Stimulated activated CD8-positive, alpha-beta memory T cell treated with anti-CD3 and anti-CD28 coated beads, Interleukin-15, amount 100 ng/mL, for 48 hours (primary cell): ENCODE measurements around the gene CLP1.
"Not testable (repeated sequence)": the region's sequence is repeated elsewhere in the genome, so short reads cannot be mapped to it uniquely, and the experiment has no call there.

ENCODE experiments used
- DNase-seq, 2 donors: peaks; one replicate each; pipeline ENCODE4 v3.0.0-alpha.2; 2020; ENCODE audit warnings: low read depth in 2 of 2

The CLP1 gene

GRCh38 chr11:57641011-57641807 lies 16.4 kb upstream of the CLP1 start:
- no peak for DNase-seq

- DNase-seq: no peak
These were observed 13.8 kb upstream of the CLP1 start for GRCh38 chr11:57643802-57644201.

GRCh38 chr11:57644748-57645688 lies 12.5 kb upstream of the CLP1 start:
- DNase-seq: peak; percentile 73 to 74

GRCh38 chr11:57645689-57646085 lies 11.9 kb upstream of the CLP1 start:
- DNase-seq: no peak

- DNase-seq: no peak
These were observed 11.3 kb upstream of the CLP1 start for GRCh38 chr11:57646194-57646798.

- no peak for DNase-seq
These were observed 10.7 kb upstream of the CLP1 start for GRCh38 chr11:57646799-57647303.

- no peak for DNase-seq
These were observed 10.2 kb upstream of the CLP1 start for GRCh38 chr11:57647372-57647771.

GRCh38 chr11:57647960-57648800 lies 9.4 kb upstream of the CLP1 start:
- DNase-seq: no peak

- no peak for DNase-seq
These were observed 8.5 kb upstream of the CLP1 start for GRCh38 chr11:57648801-57649735.

- DNase-seq: peak; percentile 20 to 33
These were observed 7.5 kb upstream of the CLP1 start, which contains the start of gene YPEL4 for GRCh38 chr11:57649826-57650738. YPEL4 (minus strand) TSS chr11:57649912; CDS start chr11:57647107, 2,805 bp downstream.

- no peak for DNase-seq
These were observed 6.8 kb upstream of the CLP1 start for GRCh38 chr11:57650739-57651090.

- no peak for DNase-seq
These were observed 6.2 kb upstream of the CLP1 start for GRCh38 chr11:57651408-57651807.

- DNase-seq: not testable (repeated sequence)
These were observed 5.3 kb upstream of the CLP1 start for GRCh38 chr11:57652230-57652629.

GRCh38 chr11:57652662-57653061 lies 4.9 kb upstream of the CLP1 start:
- DNase-seq: no peak

- no peak for DNase-seq
These were observed 4.4 kb upstream of the CLP1 start for GRCh38 chr11:57653163-57653562.

- no peak for DNase-seq
These were observed 723 bp upstream of the CLP1 start for GRCh38 chr11:57656885-57657193.

GRCh38 chr11:57658023-57658361 lies 430 bp downstream of the CLP1 start:
- DNase-seq: no peak

GRCh38 chr11:57659669-57660068 lies 2.1 kb downstream of the CLP1 start:
- no peak for DNase-seq

GRCh38 chr11:57662893-57663292 lies 5.3 kb downstream of the CLP1 start:
- no peak for DNase-seq
